Measurements from ENCODE around the gene ANKS1B. TPM values are rescaled to one million over a fixed set of nuclear protein-coding genes. Genes with fewer than 3 reads are reported as not detected.
A peak's percentile ranks its signal among the peaks of the same experiment; 100 is the strongest.

Gene ANKS1B
- 8.2 TPM for total RNA-seq

- Histone ChIP-seq H3K9me3 (no peaks in the 10 kb centered on the region), H3K4me1 (no peaks in the 10 kb centered on the region), H3K4me3 (peak within 1 kb of the TSS; percentile 74 to 96), H3K27me3 (no peaks in the 10 kb centered on the region), H3K36me3 (no peaks in the 10 kb centered on the region), H3K27ac (peak within 1 kb of the TSS; percentile 79 to 90)
- TF ChIP-seq, protein P1, sequence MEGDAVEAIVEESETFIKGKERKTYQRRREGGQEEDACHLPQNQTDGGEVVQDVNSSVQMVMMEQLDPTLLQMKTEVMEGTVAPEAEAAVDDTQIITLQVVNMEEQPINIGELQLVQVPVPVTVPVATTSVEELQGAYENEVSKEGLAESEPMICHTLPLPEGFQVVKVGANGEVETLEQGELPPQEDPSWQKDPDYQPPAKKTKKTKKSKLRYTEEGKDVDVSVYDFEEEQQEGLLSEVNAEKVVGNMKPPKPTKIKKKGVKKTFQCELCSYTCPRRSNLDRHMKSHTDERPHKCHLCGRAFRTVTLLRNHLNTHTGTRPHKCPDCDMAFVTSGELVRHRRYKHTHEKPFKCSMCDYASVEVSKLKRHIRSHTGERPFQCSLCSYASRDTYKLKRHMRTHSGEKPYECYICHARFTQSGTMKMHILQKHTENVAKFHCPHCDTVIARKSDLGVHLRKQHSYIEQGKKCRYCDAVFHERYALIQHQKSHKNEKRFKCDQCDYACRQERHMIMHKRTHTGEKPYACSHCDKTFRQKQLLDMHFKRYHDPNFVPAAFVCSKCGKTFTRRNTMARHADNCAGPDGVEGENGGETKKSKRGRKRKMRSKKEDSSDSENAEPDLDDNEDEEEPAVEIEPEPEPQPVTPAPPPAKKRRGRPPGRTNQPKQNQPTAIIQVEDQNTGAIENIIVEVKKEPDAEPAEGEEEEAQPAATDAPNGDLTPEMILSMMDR (IDR thresholded peaks at IDR 0.05): no peak
- peak in 1 of 2 donors; percentile 82 for DNase-seq (ENCODE audit: low spot score in 2 of 2)
- intact Hi-C loops (cut with DNase I): loop anchor here (2.0 to 5.0 kb wide), 3 partner anchors 74 to 218 kb away; partner anchors contain the start of gene ACTR6
These were observed at the start of gene ANKS1B for GRCh38 chr12:99984271-99985128. TSS of gene ANKS1B (minus strand) at chr12:99984936. CDS start at chr12:99984237, 699 bp downstream.

DNA sequence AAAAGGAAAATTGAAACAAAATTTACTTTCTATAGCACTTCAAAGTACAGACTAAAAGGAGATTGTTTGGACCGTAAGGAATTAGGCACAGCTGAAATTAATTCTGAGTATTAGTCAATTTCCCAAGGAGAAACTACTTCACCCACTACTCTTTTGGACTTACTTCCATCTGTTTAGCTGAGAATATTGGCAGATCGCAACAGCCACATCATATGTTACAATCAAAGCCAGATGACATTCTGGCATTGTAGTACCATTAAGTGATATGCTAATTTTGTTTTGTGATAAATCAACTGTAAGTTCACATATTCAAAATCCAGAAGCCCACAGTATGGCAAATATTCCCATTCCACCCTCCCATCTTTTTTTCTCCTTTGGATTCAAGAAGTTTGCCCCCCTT is 47.1 kb upstream of the ANKS1B start:
- intact Hi-C loops (cut with DNase I): no loop called here
- TF ChIP-seq, protein P1 (IDR thresholded peaks at IDR 0.05): no peak

DNA sequence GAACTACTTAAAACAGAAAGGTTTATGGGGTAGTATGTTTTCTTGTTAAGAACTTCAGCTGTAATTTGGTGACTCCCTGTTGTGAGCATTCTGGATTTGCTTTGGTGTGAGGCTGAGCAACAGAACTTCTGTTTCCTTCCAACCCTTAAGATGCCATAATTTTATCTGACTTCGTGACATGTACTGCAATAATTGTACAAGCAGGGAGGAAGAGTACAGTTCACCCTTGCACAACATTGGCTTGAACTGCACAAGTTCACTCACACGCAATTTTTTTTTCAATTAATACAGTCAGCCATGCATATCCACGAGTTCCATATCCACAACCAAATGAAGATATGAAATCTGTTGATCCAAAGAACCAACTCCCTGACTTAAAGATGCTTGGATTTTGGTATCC is 42.9 kb upstream of the ANKS1B start:
- intact Hi-C loops (cut with DNase I): no loop called here
- Histone ChIP-seq H3K27me3 (no peaks in the 10 kb centered on the region), H3K4me1 (no peaks in the 10 kb centered on the region), H3K36me3 (peaks cover under 1% of the 10 kb centered on the region in 2 donors), H3K27ac (no peak overlapping the region), H3K4me3 (no peak overlapping the region), H3K9me3 (no peaks in the 10 kb centered on the region)
- TF ChIP-seq, protein P1 (IDR thresholded peaks at IDR 0.05): no peak
- DNase-seq (ENCODE audit: low spot score in 2 of 2): no peak

More for the DNA sequence above, 47.1 kb upstream of the ANKS1B start:
- Histone ChIP-seq H3K4me1 (no peaks in the 10 kb centered on the region), H3K27ac (no peak overlapping the region), H3K9me3 (no peaks in the 10 kb centered on the region), H3K36me3 (peaks cover 11 to 20% of the 10 kb centered on the region in 2 donors), H3K4me3 (no peak overlapping the region), H3K27me3 (no peaks in the 10 kb centered on the region)
- no peak for DNase-seq (ENCODE audit: low spot score in 2 of 2)

- DNase-seq (ENCODE audit: low spot score in 2 of 2): no peak
These were observed 41.5 kb upstream of the ANKS1B start for GRCh38 chr12:100026241-100026640.

GRCh38 chr12:100024974-100025555 is 40.3 kb upstream of the ANKS1B start:
- no peak overlapping the region for H3K4me3 ChIP-seq
- intact Hi-C loops (cut with DNase I): no loop called here
- no peaks in the 10 kb centered on the region for H3K4me1 ChIP-seq
- no peak for DNase-seq (ENCODE audit: low spot score in 2 of 2)
- TF ChIP-seq, protein P1 (IDR thresholded peaks at IDR 0.05): no peak
- H3K27ac ChIP-seq: no peak overlapping the region
- H3K36me3 ChIP-seq: no peaks in the 10 kb centered on the region
- H3K27me3 ChIP-seq: no peaks in the 10 kb centered on the region
- no peaks in the 10 kb centered on the region for H3K9me3 ChIP-seq

More at GRCh38 chr12:100026241-100026640, 41.5 kb upstream of the ANKS1B start:
- Histone ChIP-seq H3K4me3 (no peak overlapping the region), H3K4me1 (no peaks in the 10 kb centered on the region), H3K27me3 (no peaks in the 10 kb centered on the region), H3K36me3 (no peaks in the 10 kb centered on the region), H3K27ac (no peak overlapping the region), H3K9me3 (no peaks in the 10 kb centered on the region)
- intact Hi-C loops (cut with DNase I): no loop called here
- TF ChIP-seq, protein P1 (IDR thresholded peaks at IDR 0.05): no peak
